PC-3 (cell line): ENCODE data around the gene HUWE1. TPM values are rescaled to one million over a fixed set of nuclear protein-coding genes. Genes with fewer than 3 reads are reported as not detected.

ENCODE experiments used
- ATAC-seq: fragments of 200-7000 bp; cut with Tn5 transposase; 2 replicates; pipeline ENCODE4 v1.9.1; 2020; ENCODE audit warnings: mild to moderate bottlenecking, moderate library complexity
- BruUV-seq: library from RNA; stranded (reverse); fragments of 400-500 nt; replicated peaks from 2 replicates; lab custom pipeline; 2021; lab: Mats Ljungman, UMichigan
- CTCF ChIA-PET: fragments of 300-600 bp; sonication (Branson Sonifier 250); formaldehyde crosslinking; loops from one replicate; lab custom pipeline; 2022; ENCODE audit warnings: antibody characterized with exemption; lab: Charles Lee
- POLR2A ChIA-PET: fragments of 300-600 bp; sonication (Branson Sonifier 250); formaldehyde crosslinking; loops from one replicate; lab custom pipeline; 2022; ENCODE audit warnings: antibody characterized with exemption; ENCODE audit not compliant: unreplicated experiment; lab: Charles Lee
- DNase-seq: peaks from one replicate; pipeline ENCODE4 v3.0.0-alpha.2; 2015
- H2AFZ ChIP-seq: fragments of 300-600 bp; sonication (generic); 2 replicates; pipeline ENCODE4 v1.6.0; 2016; ENCODE audit warnings: antibody characterized with exemption, low read length
- H3F3A ChIP-seq: fragments of 300-600 bp; sonication (generic); one replicate; pipeline ENCODE4 v1.6.0; 2017; ENCODE audit warnings: antibody characterized with exemption, low read length, control low read depth, mild to moderate bottlenecking; ENCODE audit not compliant: unreplicated experiment
- H3K27ac ChIP-seq: fragments of 300-600 bp; sonication (generic); 2 replicates; pipeline ENCODE4 v1.5.1; 2016; ENCODE audit warnings: mild to moderate bottlenecking, low read length
- H3K27me3 ChIP-seq: fragments of 300-600 bp; sonication (generic); 2 replicates; pipeline ENCODE4 v1.6.1; 2016; ENCODE audit warnings: low read length, mixed read lengths
- H3K36me3 ChIP-seq: fragments of 300-600 bp; sonication (generic); 2 replicates; pipeline ENCODE4 v1.6.1; 2016; ENCODE audit warnings: low read depth, mixed run types, low read length, mixed read lengths
- H3K4me1 ChIP-seq: fragments of 300-600 bp; sonication (generic); 2 replicates; pipeline ENCODE4 v1.5.1; 2016; ENCODE audit warnings: low read length; ENCODE audit not compliant: insufficient read depth
- H3K4me2 ChIP-seq: fragments of 300-600 bp; sonication (generic); 2 replicates; pipeline ENCODE4 v1.6.0; 2016; ENCODE audit warnings: low read length
- H3K4me3 ChIP-seq: fragments of 300-600 bp; sonication (generic); 2 replicates; pipeline ENCODE4 v1.5.1; 2016; ENCODE audit warnings: mild to moderate bottlenecking, low read length, mixed read lengths
- H3K79me2 ChIP-seq: fragments of 300-600 bp; sonication (generic); 2 replicates; pipeline ENCODE4 v1.6.1; 2017; ENCODE audit warnings: low read length, mixed read lengths
- H3K9ac ChIP-seq: fragments of 300-600 bp; sonication (generic); 2 replicates; pipeline ENCODE4 v1.6.0; 2016; ENCODE audit warnings: mild to moderate bottlenecking, low read length
- H3K9me2 ChIP-seq: fragments of 300-600 bp; sonication (generic); replicated peaks from 2 replicates; pipeline ENCODE4 v1.6.1; 2016; ENCODE audit warnings: mixed run types, low read length, mixed read lengths
- H3K9me3 ChIP-seq: fragments of 300-600 bp; sonication (generic); 2 replicates; pipeline ENCODE4 v1.6.1; 2016; ENCODE audit warnings: low read length, mixed read lengths
- H4K20me1 ChIP-seq: fragments of 300-600 bp; sonication (generic); 2 replicates; pipeline ENCODE4 v1.6.1; 2016; ENCODE audit warnings: low read length, mixed read lengths
- EZH2 ChIP-seq: fragments of 300-600 bp; sonication (generic); IDR thresholded peaks from one replicate; pipeline ENCODE4 v1.6.1; 2017; ENCODE audit warnings: antibody characterized with exemption, mild to moderate bottlenecking, low read length; ENCODE audit not compliant: unreplicated experiment
- EZH2phosphoT487 ChIP-seq: fragments of 300-600 bp; sonication (generic); IDR thresholded peaks from 2 replicates; pipeline ENCODE4 v1.6.1; 2018; ENCODE audit warnings: mild to moderate bottlenecking, antibody characterized with exemption, low read length, borderline replicate concordance
- intact Hi-C: fragments of 100-400 bp; cut with micrococcal nuclease; formaldehyde crosslinking; loops from 2 replicates; pipeline ENCODE4 v1.9.0; 2023
- total RNA-seq: library from RNA; depleted of rRNA; stranded (reverse); fragments of >200 nt; gene quantifications from 2 replicates; pipeline ENCODE4 v1.2.3, GENCODE V29; 2014
- TF ChIP-seq, protein P1 (sequence below): fragments of 300-600 bp; sonication (generic); conservative IDR thresholded peaks from 2 replicates; pipeline ENCODE4 v1.5.1; 2017; ENCODE audit warnings: antibody characterized with exemption, low read depth, mild to moderate bottlenecking, low read length

The HUWE1 gene
- total RNA-seq, 1 experiment from 2014 or later, result 206 TPM

- H3K9ac ChIP-seq, result no peak overlapping the region
- no peaks in the 10 kb centered on the region for H3K27me3 ChIP-seq
- ChIA-PET CTCF (no interaction called here), POLR2A (no interaction called here)
- no peaks in the 10 kb centered on the region for H3K9me3 ChIP-seq
- no peak for TF ChIP-seq EZH2
- TF ChIP-seq EZH2phosphoT487, result no peak
- TF ChIP-seq, protein P1, sequence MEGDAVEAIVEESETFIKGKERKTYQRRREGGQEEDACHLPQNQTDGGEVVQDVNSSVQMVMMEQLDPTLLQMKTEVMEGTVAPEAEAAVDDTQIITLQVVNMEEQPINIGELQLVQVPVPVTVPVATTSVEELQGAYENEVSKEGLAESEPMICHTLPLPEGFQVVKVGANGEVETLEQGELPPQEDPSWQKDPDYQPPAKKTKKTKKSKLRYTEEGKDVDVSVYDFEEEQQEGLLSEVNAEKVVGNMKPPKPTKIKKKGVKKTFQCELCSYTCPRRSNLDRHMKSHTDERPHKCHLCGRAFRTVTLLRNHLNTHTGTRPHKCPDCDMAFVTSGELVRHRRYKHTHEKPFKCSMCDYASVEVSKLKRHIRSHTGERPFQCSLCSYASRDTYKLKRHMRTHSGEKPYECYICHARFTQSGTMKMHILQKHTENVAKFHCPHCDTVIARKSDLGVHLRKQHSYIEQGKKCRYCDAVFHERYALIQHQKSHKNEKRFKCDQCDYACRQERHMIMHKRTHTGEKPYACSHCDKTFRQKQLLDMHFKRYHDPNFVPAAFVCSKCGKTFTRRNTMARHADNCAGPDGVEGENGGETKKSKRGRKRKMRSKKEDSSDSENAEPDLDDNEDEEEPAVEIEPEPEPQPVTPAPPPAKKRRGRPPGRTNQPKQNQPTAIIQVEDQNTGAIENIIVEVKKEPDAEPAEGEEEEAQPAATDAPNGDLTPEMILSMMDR, result no peak
- no peak for DNase-seq
- H3K27ac ChIP-seq, result no peak overlapping the region
- intact Hi-C loops, result no loop called here
- H2AFZ ChIP-seq, result no peak overlapping the region
- no peaks in the 10 kb centered on the region for H3K9me2 ChIP-seq
- ATAC-seq, result no peak
- H3K4me1 ChIP-seq, result no peaks in the 10 kb centered on the region
- peaks cover 95% of the 10 kb centered on the region for H3K36me3 ChIP-seq
- H3K79me2 ChIP-seq, result no peaks in the 10 kb centered on the region
- no peaks in the 10 kb centered on the region for H4K20me1 ChIP-seq
- no peak overlapping the region for H3K4me3 ChIP-seq
- H3K4me2 ChIP-seq, result no peak overlapping the region
- no peaks in the 10 kb centered on the region for H3F3A ChIP-seq
- no TSS peak for BruUV-seq
Measured at GRCh38 chrX:53561912-53562311, 124.6 kb downstream of the HUWE1 start.

- no peaks in the 10 kb centered on the region for H3K9me2 ChIP-seq
- no peaks in the 10 kb centered on the region for H3F3A ChIP-seq
- no peak overlapping the region for H2AFZ ChIP-seq
- no peak overlapping the region for H3K4me3 ChIP-seq
- TF ChIP-seq, protein P1, result no peak
- TF ChIP-seq EZH2 (no peak), EZH2phosphoT487 (no peak)
- no peaks in the 10 kb centered on the region for H3K79me2 ChIP-seq
- no peak overlapping the region for H3K9ac ChIP-seq
- no peaks in the 10 kb centered on the region for H3K4me1 ChIP-seq
- H3K9me3 ChIP-seq, result no peaks in the 10 kb centered on the region
- no TSS peak for BruUV-seq
- ChIA-PET POLR2A (no interaction called here), CTCF (no interaction called here)
- no peak overlapping the region for H3K27ac ChIP-seq
- ATAC-seq (no peak), DNase-seq (no peak)
- H3K27me3 ChIP-seq, result no peaks in the 10 kb centered on the region
- H3K36me3 ChIP-seq, result peaks cover 90% of the 10 kb centered on the region
- no peak overlapping the region for H3K4me2 ChIP-seq
- no peaks in the 10 kb centered on the region for H4K20me1 ChIP-seq
- intact Hi-C loops, result no loop called here
Measured at GRCh38 chrX:53558646-53559045, 127.9 kb downstream of the HUWE1 start.

- Histone ChIP-seq H3K27ac (no peak overlapping the region), H3K27me3 (no peaks in the 10 kb centered on the region), H3K36me3 (peaks cover 84% of the 10 kb centered on the region), H3K4me2 (no peak overlapping the region), H3K9me2 (no peaks in the 10 kb centered on the region), H3K9ac (no peak overlapping the region), H3K4me3 (no peak overlapping the region), H3F3A (no peaks in the 10 kb centered on the region), H3K4me1 (no peaks in the 10 kb centered on the region), H4K20me1 (no peaks in the 10 kb centered on the region), H3K79me2 (no peaks in the 10 kb centered on the region), H2AFZ (no peak overlapping the region), H3K9me3 (no peaks in the 10 kb centered on the region)
- POLR2A ChIA-PET, result no interaction called here
- no TSS peak for BruUV-seq
- intact Hi-C loops, result no loop called here
- TF ChIP-seq EZH2phosphoT487 (no peak), EZH2 (no peak)
- TF ChIP-seq, protein P1, result no peak
- no peak for ATAC-seq
- no peak for DNase-seq
- CTCF ChIA-PET, result no interaction called here
Measured at GRCh38 chrX:53556868-53557267, 129.7 kb downstream of the HUWE1 start.
